Measurements from ENCODE around the gene KCND2. TPM values are rescaled to one million over a fixed set of nuclear protein-coding genes. Genes with fewer than 3 reads are reported as not detected.

Gene KCND2
- total and polyA plus RNA-seq, 7 donors: 0.04 to 2.7 (median 0.15) TPM

DNA sequence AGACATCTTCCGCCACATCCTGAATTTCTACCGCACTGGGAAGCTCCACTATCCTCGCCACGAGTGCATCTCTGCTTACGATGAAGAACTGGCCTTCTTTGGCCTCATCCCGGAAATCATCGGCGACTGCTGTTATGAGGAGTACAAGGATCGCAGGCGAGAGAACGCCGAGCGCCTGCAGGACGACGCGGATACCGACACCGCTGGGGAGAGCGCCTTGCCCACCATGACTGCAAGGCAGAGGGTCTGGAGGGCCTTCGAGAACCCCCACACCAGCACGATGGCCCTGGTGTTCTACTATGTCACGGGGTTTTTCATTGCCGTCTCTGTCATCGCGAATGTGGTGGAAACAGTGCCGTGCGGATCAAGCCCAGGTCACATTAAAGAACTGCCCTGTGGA is 1.9 kb downstream of the KCND2 start:
- DNase-seq (no peak), ATAC-seq (no peak)
- Histone ChIP-seq H3K36me3 (ENCODE audit: insufficient read depth in 1 of 2, low read depth in 1 of 2) (no peaks in the 10 kb centered on the region), H3K27ac (no peak overlapping the region), H3K4me3 (no peak overlapping the region), H3K4me1 (no peaks in the 10 kb centered on the region), H3K27me3 (ENCODE audit: insufficient read depth in 3 of 3, low read length in 2 of 3) (peaks cover 2 to 14% (median 3%) of the 10 kb centered on the region in 3 donors), H3K9me3 (no peaks in the 10 kb centered on the region)
- no peak for TF ChIP-seq CTCF (IDR thresholded peaks at IDR 0.05)
- intact Hi-C loops (cut with DNase I): loop anchor here in 1 of 2 donors (5.0 kb wide), 1 partner anchor 338 kb away; no protein-coding TSS in a partner anchor
- 96 to 97% (median 97%) methylated on average over 27 of the region's 27 CpGs for WGBS, 3 donors

- H3K4me1 ChIP-seq: no peaks in the 10 kb centered on the region
- peaks cover 2 to 14% (median 2%) of the 10 kb centered on the region in 3 donors for H3K27me3 ChIP-seq (ENCODE audit: insufficient read depth in 3 of 3, low read length in 2 of 3)
- H3K9me3 ChIP-seq: no peaks in the 10 kb centered on the region
- DNase-seq: no peak
- no peak overlapping the region for H3K27ac ChIP-seq
- H3K4me3 ChIP-seq: no peak overlapping the region
- no peak for ATAC-seq
- intact Hi-C loops (cut with DNase I): no loop called here
- no peaks in the 10 kb centered on the region for H3K36me3 ChIP-seq (ENCODE audit: insufficient read depth in 1 of 2, low read depth in 1 of 2)
- TF ChIP-seq CTCF (IDR thresholded peaks at IDR 0.05): no peak
These were observed 3.7 kb downstream of the KCND2 start for GRCh38 chr7:120276720-120277119.

DNA sequence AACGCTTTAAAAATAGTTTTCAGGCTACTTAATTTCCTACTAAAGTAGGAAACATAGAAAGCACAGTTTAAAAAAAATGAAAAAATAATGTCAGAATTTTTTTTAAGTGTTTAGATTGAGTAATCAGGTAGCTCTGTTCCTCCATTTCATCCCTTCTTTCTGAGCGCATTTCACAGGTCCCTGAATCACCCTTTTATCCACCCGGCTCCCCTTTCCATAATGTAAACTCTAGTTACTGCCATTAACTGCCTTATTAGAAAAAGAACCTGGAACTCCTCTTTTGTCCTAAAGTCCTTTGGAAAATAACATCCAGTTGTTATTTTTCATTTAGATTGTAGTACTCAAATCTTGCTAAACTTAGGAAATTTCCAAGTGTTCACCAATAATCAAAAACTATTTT is 5.8 kb downstream of the KCND2 start:
- Histone ChIP-seq H3K4me3 (no peak overlapping the region), H3K36me3 (ENCODE audit: insufficient read depth in 1 of 2, low read depth in 1 of 2) (no peaks in the 10 kb centered on the region), H3K27ac (no peak overlapping the region), H3K9me3 (no peaks in the 10 kb centered on the region), H3K27me3 (ENCODE audit: insufficient read depth in 3 of 3, low read length in 2 of 3) (peaks cover 2 to 6% (median 4%) of the 10 kb centered on the region in 3 donors), H3K4me1 (no peaks in the 10 kb centered on the region)
- TF ChIP-seq CTCF (IDR thresholded peaks at IDR 0.05): no peak
- no peak for DNase-seq
- WGBS, 3 donors: 74 to 81% (median 78%) methylated on average over 3 of the region's 3 CpGs
- no peak for ATAC-seq
- intact Hi-C loops (cut with DNase I): no loop called here

DNA sequence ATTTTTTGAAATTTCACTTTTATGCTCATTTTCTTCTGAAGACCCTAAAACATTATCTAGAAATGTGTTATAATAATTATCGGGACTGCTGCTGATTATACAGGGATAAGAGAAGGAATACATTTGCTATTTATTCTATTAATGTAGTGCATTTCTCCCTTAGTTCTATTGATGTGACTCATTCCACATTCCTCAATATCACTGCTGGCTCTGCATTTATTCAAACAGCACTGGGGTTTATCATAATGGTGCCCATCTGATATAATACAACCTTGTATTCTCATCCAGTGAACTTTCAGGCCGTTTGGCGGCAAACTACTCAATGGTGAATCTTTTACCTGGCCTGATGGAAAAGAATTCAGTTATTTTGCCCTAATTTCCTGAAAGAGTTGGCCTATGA is 7.8 kb downstream of the KCND2 start:
- H3K4me1 ChIP-seq: no peaks in the 10 kb centered on the region
- TF ChIP-seq CTCF (IDR thresholded peaks at IDR 0.05): no peak
- H3K9me3 ChIP-seq: no peaks in the 10 kb centered on the region
- intact Hi-C loops (cut with DNase I): no loop called here
- H3K36me3 ChIP-seq (ENCODE audit: insufficient read depth in 1 of 2, low read depth in 1 of 2): no peaks in the 10 kb centered on the region
- no peak overlapping the region for H3K27ac ChIP-seq
- ATAC-seq (no peak), DNase-seq (no peak)
- H3K27me3 ChIP-seq (ENCODE audit: insufficient read depth in 3 of 3, low read length in 2 of 3): peaks cover 0 to 4% (median 0%) of the 10 kb centered on the region in 3 donors
- no peak overlapping the region for H3K4me3 ChIP-seq
- 89 to 96% (median 93%) methylated on average over 3 of the region's 3 CpGs for WGBS, 3 donors

DNA sequence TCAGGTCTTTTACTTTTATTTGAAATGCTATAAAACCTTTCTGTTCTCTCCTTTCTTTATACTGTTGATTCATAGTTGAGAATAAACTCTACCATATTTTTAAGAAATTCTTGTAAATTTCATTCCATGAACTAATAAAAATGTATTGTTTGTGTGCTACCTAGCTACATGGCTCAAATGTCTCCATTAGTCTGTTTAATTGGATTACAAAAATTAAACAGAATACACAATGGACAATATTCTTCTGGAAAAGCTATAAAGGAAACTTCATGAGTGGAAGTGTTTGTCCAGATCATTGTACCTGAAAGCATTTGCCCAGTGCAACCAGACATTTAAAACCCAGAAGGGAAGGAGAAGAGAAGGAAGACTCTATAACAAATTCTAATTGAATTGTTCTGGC is 20.1 kb downstream of the KCND2 start:
- DNase-seq: no peak
- no peaks in the 10 kb centered on the region for H3K9me3 ChIP-seq
- H3K4me1 ChIP-seq: no peaks in the 10 kb centered on the region
- ATAC-seq: no peak
- no peaks in the 10 kb centered on the region for H3K36me3 ChIP-seq (ENCODE audit: insufficient read depth in 1 of 2, low read depth in 1 of 2)
- intact Hi-C loops (cut with DNase I): no loop called here
- no peak for TF ChIP-seq CTCF (IDR thresholded peaks at IDR 0.05)
- no peak overlapping the region for H3K27ac ChIP-seq
- no peaks in the 10 kb centered on the region for H3K27me3 ChIP-seq (ENCODE audit: insufficient read depth in 3 of 3, low read length in 2 of 3)
- H3K4me3 ChIP-seq: no peak overlapping the region
